GM12878 (cell line): ENCODE measurements around the gene ACTMAP. TPM values are rescaled to one million over a fixed set of nuclear protein-coding genes. Genes with fewer than 3 reads are reported as not detected.

Experiments used
- ATAC-seq: fragments of 200-7000 bp; cut with Tn5 transposase; 3 replicates; pipeline ENCODE4 v1.9.1; 2020; ENCODE audit warnings: mild to moderate bottlenecking, moderate library complexity
- BruUV-seq: library from RNA; stranded (reverse); fragments of 400-500 nt; replicated peaks from 2 replicates; lab custom pipeline; 2021; lab: Mats Ljungman, UMichigan
- CTCF ChIA-PET: fragments of 300-600 bp; sonication (Branson Sonifier 250); formaldehyde crosslinking; extraction: SDS; loops from one replicate; lab custom pipeline; 2021; ENCODE audit warnings: inconsistent platforms; lab: Yijun Ruan, JAX
- POLR2A ChIA-PET: fragments of 350-600 bp; formaldehyde crosslinking; extraction: SDS; loops from one replicate; lab custom pipeline; 2021; ENCODE audit warnings: inconsistent platforms; lab: Charles Lee
- RAD21 ChIA-PET: fragments of 300-600 bp; sonication (Branson Sonifier 250); formaldehyde crosslinking; loops from one replicate; lab custom pipeline; 2023; ENCODE audit warnings: antibody characterized with exemption; ENCODE audit not compliant: unreplicated experiment; lab: Charles Lee
- SMC1A ChIA-PET: fragments of 300-600 bp; sonication (Branson Sonifier 250); formaldehyde crosslinking; loops from one replicate; lab custom pipeline; 2023; ENCODE audit not compliant: unreplicated experiment, uncharacterized antibody; lab: Charles Lee
- DNase-seq: peaks from one replicate; pipeline ENCODE4 v3.0.0-alpha.2; 2011; ENCODE audit warnings: low read depth, low spot score
- FAIRE-seq: peaks from 3 replicates; lab custom pipeline; 2011; peaks lifted over from hg19 to GRCh38; lab: Jason Lieb, UNC
- H2AFZ ChIP-seq: 2 replicates; pipeline ENCODE4 v1.6.0; 2011; ENCODE audit warnings: low read depth, low read length, control low read depth; ENCODE audit not compliant: control insufficient read depth
- H3K27ac ChIP-seq: 2 replicates; pipeline ENCODE4 v1.5.1; 2011; ENCODE audit warnings: control low read depth; ENCODE audit not compliant: control insufficient read depth, insufficient read depth
- H3K27me3 ChIP-seq, 2 experiments: replicated peaks in 1 of 2; 2 replicates each; pipeline versions ENCODE4 v1.6.0 to v1.6.1; 2011; ENCODE audit warnings: low read length in 1 of 2; ENCODE audit not compliant: control insufficient read depth in 2 of 2, insufficient read depth in 2 of 2
- H3K36me3 ChIP-seq, 2 experiments: 2 replicates each; pipeline ENCODE4 v1.5.1; 2011; ENCODE audit warnings: low read length in 1 of 2; ENCODE audit not compliant: control insufficient read depth in 2 of 2, insufficient read depth in 2 of 2
- H3K4me1 ChIP-seq: 2 replicates; pipeline ENCODE4 v1.6.1; 2011; ENCODE audit warnings: mild to moderate bottlenecking, low read length, moderate library complexity, mixed read lengths; ENCODE audit not compliant: control insufficient read depth, insufficient read depth
- H3K4me2 ChIP-seq: 2 replicates; pipeline ENCODE4 v1.6.0; 2011; ENCODE audit warnings: control low read depth; ENCODE audit not compliant: control insufficient read depth, insufficient read depth
- H3K4me3 ChIP-seq: fragments of 200-600 bp; sonication (generic); 2 replicates; pipeline ENCODE4 v1.5.1; 2016
- H3K79me2 ChIP-seq: 2 replicates; pipeline ENCODE4 v1.6.0; 2011; ENCODE audit warnings: low read length; ENCODE audit not compliant: control insufficient read depth, insufficient read depth
- H3K9ac ChIP-seq: 2 replicates; pipeline ENCODE4 v1.8.0; 2011; ENCODE audit warnings: low read length, control low read depth, mixed read lengths; ENCODE audit not compliant: control insufficient read depth, insufficient read depth
- H3K9me3 ChIP-seq: replicated peaks from 3 replicates; pipeline ENCODE4 v1.5.1; 2011; ENCODE audit warnings: mild to moderate bottlenecking, low read length; ENCODE audit not compliant: control insufficient read depth, insufficient read depth
- H4K20me1 ChIP-seq: 2 replicates; pipeline ENCODE4 v1.6.0; 2011; ENCODE audit not compliant: control insufficient read depth, insufficient read depth
- ETV6 ChIP-seq, 2 experiments: fragments of 450-650 bp in 1 of 2; IDR thresholded peaks in 1 of 2; conservative IDR thresholded peaks in 1 of 2; 2 replicates each; pipeline ENCODE4 v1.6.1; 2014; ENCODE audit warnings: antibody characterized with exemption in 1 of 2, borderline replicate concordance in 1 of 2, low read depth in 1 of 2, mild to moderate bottlenecking in 1 of 2, moderate library complexity in 1 of 2
- MEF2A ChIP-seq: IDR thresholded peaks from 2 replicates; pipeline ENCODE4 v1.6.1; 2011; ENCODE audit warnings: low read depth, mild to moderate bottlenecking, low read length, moderate library complexity; ENCODE audit not compliant: insufficient read depth
- MLLT1 ChIP-seq: fragments of 450-650 bp; IDR thresholded peaks from 2 replicates; pipeline ENCODE4 v1.6.1; 2016; ENCODE audit warnings: mild to moderate bottlenecking
- SIX5 ChIP-seq: IDR thresholded peaks from 2 replicates; pipeline ENCODE4 v1.6.1; 2011; ENCODE audit warnings: mild to moderate bottlenecking, low read depth, low read length, moderate library complexity; ENCODE audit not compliant: severe bottlenecking
- TBL1XR1 ChIP-seq: IDR thresholded peaks from 2 replicates; pipeline ENCODE4 v1.6.1; 2012; ENCODE audit warnings: low read depth, low read length, improper control_type of control experiment
- WGBS: methylation state at CpG from one replicate; pipeline ENCODE4 v1.1.6; 2016; ENCODE audit warnings: low lambda C conversion rate; ENCODE audit not compliant: insufficient replicate concordance, insufficient coverage; ENCODE audit errors: missing lambda C conversion rate; 5-methylcytosine and 5-hydroxymethylcytosine counted together
- in situ Hi-C: fragments of 300-500 bp; cut with MboI; formaldehyde crosslinking; loops from 9 replicates; pipeline ENCODE4 v1.14.3; 2018; ENCODE audit warnings: mixed read lengths
- intact Hi-C: fragments of 100-400 bp; cut with micrococcal nuclease; formaldehyde crosslinking; loops from one replicate; pipeline ENCODE4 v1.14.2; 2022; ENCODE audit not compliant: unreplicated experiment
- polyA plus RNA-seq, 11 experiments: library from polyadenylated mRNA; depleted of rRNA in 4 of 11; unstranded in 6 of 11; stranded (reverse) in 5 of 11; fragments of >200 nt; fragmentation: Nextera tagmentation in 4 of 11; fragmentation: Illumina TruSeq in 1 of 11; extraction: Ambion mirVana in 4 of 11; extraction: Trizol in 1 of 11; gene quantifications; 1 replicate in 1 of 11; 2 replicates in 10 of 11; pipeline versions ENCODE4 v1.2.1 to v1.2.3, GENCODE V29; 2011 to 2016; ENCODE audit warnings: inconsistent platforms in 2 of 11, missing spikeins in 2 of 11, low read depth in 1 of 11
- total RNA-seq, 4 experiments: library from RNA; depleted of rRNA in 3 of 4; stranded (reverse); fragments of >200 nt in 3 of 4; fragmentation: Illumina TruSeq in 1 of 4; extraction: Trizol in 1 of 4; gene quantifications; 2 replicates each; pipeline versions ENCODE4 v1.2.1 to v1.2.3, GENCODE V29; 2013 to 2021

The ACTMAP gene
- total and polyA plus RNA-seq, 10 of the 15 experiments (the other 5 are each of a cell fraction or from before 2014, with no cell fraction given): 3.0 to 26.2 (median 11.1) TPM

- no peak for DNase-seq
- no peak for ATAC-seq
- in situ Hi-C loops: no loop called here
- ChIA-PET SMC1A (interaction anchor here (1.2 to 2.4 kb wide), 7 partner anchors 31 to 101 kb away, joined by 4 to 13 read pairs (median 9); partner anchors contain the start of genes ACTMAP, EGLN2, RAB4B and SNRPA), CTCF (interaction anchor here (1.0 to 1.8 kb wide), 9 partner anchors 9 to 88 kb away, joined by 3 to 10 read pairs (median 5); partner anchors contain the start of genes ACTMAP, RAB4B and SNRPA)
- H3K79me2 ChIP-seq: peaks cover 43% of the 10 kb centered on the region
- H3K27me3 ChIP-seq: no peaks in the 10 kb centered on the region
- H3K27ac ChIP-seq: peak overlapping the region; percentile 94
- TF ChIP-seq ETV6 (conservative IDR thresholded peaks at IDR 0.05 in 1 of 2, IDR thresholded peaks at IDR 0.05 in 1 of 2; ENCODE audit: borderline replicate concordance in 1 of 2, low read depth in 1 of 2): no peak
- TF ChIP-seq MLLT1: peak; percentile 84
- no peak for TF ChIP-seq MEF2A
- TF ChIP-seq TBL1XR1: no peak
- no peak for TF ChIP-seq SIX5
- TF ChIP-seq, all 136 proteins: peak for 1
- BruUV-seq: no TSS peak
- peak overlapping the region; percentile 97 for H3K4me2 ChIP-seq
- ChIA-PET RAD21 (interaction anchor here (0.7 to 2.4 kb wide), 7 partner anchors 31 to 60 kb away, joined by 3 to 28 read pairs (median 6); partner anchors contain the start of genes ACTMAP, RAB4B and SNRPA), POLR2A (interaction anchor here (0.6 to 5.1 kb wide), 14 partner anchors 12 to 569 kb away, joined by 3 to 39 read pairs (median 6); partner anchors contain the start of genes ACTMAP, BLVRB, EGLN2 and NUMBL)
- no peaks in the 10 kb centered on the region for H3K36me3 ChIP-seq
- intact Hi-C loops: loop anchor here (2.0 kb wide), 2 partner anchors 33 to 81 kb away; partner anchors contain the start of genes ACTMAP, EGLN2 and SNRPA
- 25% methylated on average over 20 of the region's 20 CpGs for WGBS
- H3K9me3 ChIP-seq: no peaks in the 10 kb centered on the region
- H4K20me1 ChIP-seq: no peaks in the 10 kb centered on the region
- H2AFZ ChIP-seq: peak overlapping the region; percentile 62; the same call in 1 of the 2 replicates
- peaks cover 18% of the 10 kb centered on the region for H3K4me1 ChIP-seq
- H3K9ac ChIP-seq: peak overlapping the region; percentile 91
- FAIRE-seq: no peak
- H3K4me3 ChIP-seq: peak overlapping the region; percentile 79
Measured at GRCh38 chr19:40717880-40718773, 32.1 kb downstream of the ACTMAP start.
